Mesenchymal stem cell (in vitro differentiated cells and primary cell): ENCODE data around the gene FHOD3.

Experiments
- DNase-seq: peaks from one replicate; pipeline ENCODE4 v3.0.0-alpha.2; 2013
- H2AFZ ChIP-seq: one replicate; pipeline ENCODE4 v1.6.1; 2013; ENCODE audit warnings: low read depth, mild to moderate bottlenecking, control low read depth, inconsistent platforms, low read length, moderate library complexity
- H2AK5ac ChIP-seq: 2 replicates; pipeline ENCODE4 v1.6.1; 2013; ENCODE audit warnings: low read length, moderate library complexity, mild to moderate bottlenecking, inconsistent platforms; ENCODE audit not compliant: severe bottlenecking
- H2BK120ac ChIP-seq: one replicate; pipeline ENCODE4 v1.6.1; 2013; ENCODE audit warnings: low read depth, mild to moderate bottlenecking, inconsistent platforms, low read length, moderate library complexity
- H2BK12ac ChIP-seq, 2 experiments: one replicate each; pipeline ENCODE4 v1.6.1; 2013; ENCODE audit warnings: inconsistent platforms in 2 of 2, low read length in 2 of 2, mild to moderate bottlenecking in 2 of 2, moderate library complexity in 2 of 2, control low read depth in 1 of 2
- H2BK15ac ChIP-seq: one replicate; pipeline ENCODE4 v1.6.1; 2013; ENCODE audit warnings: mild to moderate bottlenecking, low read depth, inconsistent platforms; ENCODE audit not compliant: poor library complexity, severe bottlenecking
- H2BK5ac ChIP-seq: 2 replicates; pipeline ENCODE4 v1.6.1; 2013; ENCODE audit warnings: low read depth, mild to moderate bottlenecking, low read length, control low read depth, inconsistent platforms; ENCODE audit not compliant: poor library complexity, severe bottlenecking
- H3K14ac ChIP-seq, 2 experiments: one replicate each; pipeline ENCODE4 v1.6.1; 2013; ENCODE audit warnings: inconsistent platforms in 2 of 2, low read length in 2 of 2, control low read depth in 1 of 2, mild to moderate bottlenecking in 1 of 2, moderate library complexity in 1 of 2
- H3K18ac ChIP-seq, 2 experiments: one replicate each; pipeline ENCODE4 v1.6.1; 2013; ENCODE audit warnings: inconsistent platforms in 2 of 2, low read length in 2 of 2, control low read depth in 1 of 2, low read depth in 1 of 2, mild to moderate bottlenecking in 1 of 2
- H3K23ac ChIP-seq, 2 experiments: one replicate each; pipeline ENCODE4 v1.6.1; 2013; ENCODE audit warnings: inconsistent platforms in 2 of 2, low read length in 2 of 2, mild to moderate bottlenecking in 2 of 2, moderate library complexity in 2 of 2, control low read depth in 1 of 2
- H3K27ac ChIP-seq: 2 replicates; pipeline ENCODE4 v1.5.1; 2013; ENCODE audit warnings: mild to moderate bottlenecking, moderate library complexity, low read length, control low read depth, inconsistent platforms; ENCODE audit not compliant: poor library complexity, severe bottlenecking
- H3K27me3 ChIP-seq, 2 experiments: 2 replicates each; pipeline versions ENCODE4 v1.6.1 to v1.7.0; 2013; ENCODE audit warnings: low read length in 2 of 2, mild to moderate bottlenecking in 2 of 2, moderate library complexity in 2 of 2, control low read depth in 1 of 2, inconsistent platforms in 1 of 2; ENCODE audit not compliant: control insufficient read depth in 1 of 2, insufficient read depth in 1 of 2
- H3K36me3 ChIP-seq, 2 experiments: 2 replicates each; pipeline versions ENCODE4 v1.6.1 to v1.7.0; 2013; ENCODE audit warnings: low read length in 2 of 2, control low read depth in 1 of 2, inconsistent platforms in 1 of 2, low read depth in 1 of 2, mild to moderate bottlenecking in 1 of 2; ENCODE audit not compliant: insufficient read depth in 2 of 2, control insufficient read depth in 1 of 2
- H3K4ac ChIP-seq, 2 experiments: one replicate each; pipeline ENCODE4 v1.6.1; 2013; ENCODE audit warnings: inconsistent platforms in 2 of 2, low read length in 2 of 2, mild to moderate bottlenecking in 2 of 2, moderate library complexity in 2 of 2, control low read depth in 1 of 2, low read depth in 1 of 2
- H3K4me1 ChIP-seq: 2 replicates; pipeline ENCODE4 v1.6.1; 2013; ENCODE audit warnings: low read depth, low read length, control low read depth; ENCODE audit not compliant: control insufficient read depth, insufficient read depth
- H3K4me2 ChIP-seq: 2 replicates; pipeline ENCODE4 v1.6.1; 2013; ENCODE audit warnings: low read length, mild to moderate bottlenecking, inconsistent platforms; ENCODE audit not compliant: poor library complexity, severe bottlenecking
- H3K4me3 ChIP-seq, 2 experiments: 2 replicates each; pipeline versions ENCODE4 v1.5.1 to v1.7.0; 2013; ENCODE audit warnings: low read length in 2 of 2, mild to moderate bottlenecking in 2 of 2, control low read depth in 1 of 2, low read depth in 1 of 2; ENCODE audit not compliant: insufficient read depth in 1 of 2
- H3K79me1 ChIP-seq: replicated peaks from 2 replicates; pipeline ENCODE4 v1.6.1; 2013; ENCODE audit warnings: mild to moderate bottlenecking, control low read depth, low read length, inconsistent platforms; ENCODE audit not compliant: poor library complexity, severe bottlenecking
- H3K9ac ChIP-seq: 2 replicates; pipeline ENCODE4 v1.7.0; 2013; ENCODE audit warnings: mild to moderate bottlenecking, low read length, moderate library complexity
- H3K9me3 ChIP-seq: 2 replicates; pipeline ENCODE4 v1.7.0; 2013; ENCODE audit warnings: mild to moderate bottlenecking, low read length; ENCODE audit not compliant: control insufficient read depth
- H4K8ac ChIP-seq: one replicate; pipeline ENCODE4 v1.6.1; 2013; ENCODE audit warnings: inconsistent platforms, mild to moderate bottlenecking, low read length, moderate library complexity
- H4K91ac ChIP-seq: one replicate; pipeline ENCODE4 v1.6.1; 2013; ENCODE audit warnings: mild to moderate bottlenecking, low read length, inconsistent platforms
- WGBS: methylation state at CpG from one replicate; pipeline ENCODE4 v1.1.7; 2013; ENCODE audit warnings: mixed read lengths; 5-methylcytosine and 5-hydroxymethylcytosine counted together

The FHOD3 gene

DNA sequence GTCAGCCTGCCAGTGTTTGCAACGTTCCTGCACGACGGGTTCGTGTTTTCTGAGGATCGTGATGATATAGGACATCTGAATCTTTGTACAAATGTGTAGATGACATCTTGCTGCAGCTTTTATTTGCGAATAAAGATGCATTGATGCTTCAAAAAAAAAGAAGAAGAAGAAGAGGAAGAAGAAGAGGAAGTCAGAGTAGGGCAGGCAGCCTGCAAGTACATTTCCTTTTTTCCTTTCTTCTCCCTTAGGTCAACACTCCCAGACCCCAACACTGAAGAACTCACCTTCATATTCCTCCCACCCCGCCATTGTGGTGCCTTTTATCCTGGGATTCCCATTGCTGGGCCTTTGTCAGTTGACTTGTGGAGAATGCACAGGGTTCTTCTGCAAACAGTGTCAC lies 91.5 kb downstream of the FHOD3 start:
- Histone ChIP-seq H3K4ac (no peak overlapping the region), H2AK5ac (no peak overlapping the region), H4K91ac (no peak overlapping the region), H3K14ac (no peak overlapping the region), H4K8ac (no peak overlapping the region), H2BK120ac (no peak overlapping the region), H2BK15ac (no peak overlapping the region), H3K4me1 (peaks cover 17% of the 10 kb centered on the region), H3K79me1 (peaks cover 44% of the 10 kb centered on the region), H3K27me3 (no peaks in the 10 kb centered on the region), H2BK5ac (no peak overlapping the region), H3K23ac (peak overlapping the region in 1 of 2 experiments; percentile 9), H3K9me3 (no peaks in the 10 kb centered on the region), H2BK12ac (no peak overlapping the region), H3K18ac (no peak overlapping the region), H3K36me3 (no peaks in the 10 kb centered on the region), H2AFZ (no peak overlapping the region), H3K4me2 (no peak overlapping the region), H3K27ac (no peak overlapping the region), H3K4me3 (no peak overlapping the region), H3K9ac (no peak overlapping the region)
- DNase-seq: no peak
- WGBS: 74% methylated on average over 7 of the region's 7 CpGs

- WGBS: 65% methylated on average over 5 of the region's 5 CpGs
- H2BK120ac ChIP-seq: no peak overlapping the region
- no peak overlapping the region for H3K27ac ChIP-seq
- H2AK5ac ChIP-seq: no peak overlapping the region
- H4K8ac ChIP-seq: no peak overlapping the region
- H3K9ac ChIP-seq: no peak overlapping the region
- H3K4me3 ChIP-seq: no peak overlapping the region
- H3K4me1 ChIP-seq: peaks cover 17% of the 10 kb centered on the region
- no peaks in the 10 kb centered on the region for H3K36me3 ChIP-seq
- H3K23ac ChIP-seq: no peak overlapping the region
- no peak overlapping the region for H3K4ac ChIP-seq
- peaks cover 42% of the 10 kb centered on the region for H3K79me1 ChIP-seq
- H3K27me3 ChIP-seq: no peaks in the 10 kb centered on the region
- no peak overlapping the region for H4K91ac ChIP-seq
- no peaks in the 10 kb centered on the region for H3K9me3 ChIP-seq
- H3K18ac ChIP-seq: no peak overlapping the region
- no peak overlapping the region for H3K14ac ChIP-seq
- DNase-seq: no peak
- H2AFZ ChIP-seq: no peak overlapping the region
- no peak overlapping the region for H2BK5ac ChIP-seq
- no peak overlapping the region for H3K4me2 ChIP-seq
- H2BK12ac ChIP-seq: no peak overlapping the region
- no peak overlapping the region for H2BK15ac ChIP-seq
Measured at GRCh38 chr18:36389811-36390581, 92.5 kb downstream of the FHOD3 start.

DNA sequence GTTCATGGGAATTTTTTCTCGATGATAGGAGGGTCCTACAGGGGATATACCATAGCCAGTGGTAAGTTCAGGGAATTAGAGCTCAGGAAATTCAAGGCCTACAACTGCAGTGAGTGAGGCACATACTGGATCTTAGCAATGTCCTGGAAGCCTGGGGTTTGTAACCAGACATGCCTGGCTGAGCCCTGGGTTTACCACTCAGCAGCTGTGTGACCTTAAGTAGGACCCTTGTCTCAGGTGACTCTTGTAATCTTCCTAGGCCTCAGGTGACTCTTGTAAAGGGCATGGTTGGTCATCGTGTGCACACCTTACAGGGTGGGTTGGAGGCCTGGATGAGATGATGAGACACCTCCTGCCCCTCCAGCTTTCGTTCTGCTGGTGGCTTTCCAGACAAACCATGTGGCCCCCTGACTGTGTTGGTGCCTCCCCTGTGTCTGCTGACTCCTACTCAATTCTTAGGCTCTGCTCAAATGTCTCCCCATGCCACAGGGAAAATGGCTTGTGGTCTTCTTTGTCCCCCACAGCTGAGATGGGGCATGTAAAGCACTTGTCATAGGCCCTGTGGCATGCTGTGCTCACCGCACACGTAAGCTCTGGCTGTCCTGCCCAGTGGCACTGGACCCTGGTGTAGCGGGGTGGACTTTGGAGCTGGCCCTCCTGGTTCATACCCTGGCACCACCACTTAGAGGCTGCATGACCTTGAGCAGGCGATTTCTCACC lies 94.1 kb downstream of the FHOD3 start:
- Histone ChIP-seq H2BK15ac (no peak overlapping the region), H3K23ac (no peak overlapping the region), H3K4me2 (no peak overlapping the region), H2AFZ (no peak overlapping the region), H3K79me1 (peaks cover 39% of the 10 kb centered on the region), H3K4ac (no peak overlapping the region), H3K9ac (no peak overlapping the region), H4K91ac (no peak overlapping the region), H2BK5ac (no peak overlapping the region), H3K4me3 (no peak overlapping the region), H3K36me3 (no peaks in the 10 kb centered on the region), H3K4me1 (peaks cover 11% of the 10 kb centered on the region), H3K14ac (peak overlapping the region in 1 of 2 experiments; percentile 31), H2BK12ac (no peak overlapping the region), H2BK120ac (no peak overlapping the region), H3K27me3 (no peaks in the 10 kb centered on the region), H3K27ac (no peak overlapping the region), H3K9me3 (peaks cover 10% of the 10 kb centered on the region), H4K8ac (no peak overlapping the region), H2AK5ac (no peak overlapping the region), H3K18ac (no peak overlapping the region)
- DNase-seq: no peak
- 83% methylated on average over 6 of the region's 7 CpGs for WGBS

DNA sequence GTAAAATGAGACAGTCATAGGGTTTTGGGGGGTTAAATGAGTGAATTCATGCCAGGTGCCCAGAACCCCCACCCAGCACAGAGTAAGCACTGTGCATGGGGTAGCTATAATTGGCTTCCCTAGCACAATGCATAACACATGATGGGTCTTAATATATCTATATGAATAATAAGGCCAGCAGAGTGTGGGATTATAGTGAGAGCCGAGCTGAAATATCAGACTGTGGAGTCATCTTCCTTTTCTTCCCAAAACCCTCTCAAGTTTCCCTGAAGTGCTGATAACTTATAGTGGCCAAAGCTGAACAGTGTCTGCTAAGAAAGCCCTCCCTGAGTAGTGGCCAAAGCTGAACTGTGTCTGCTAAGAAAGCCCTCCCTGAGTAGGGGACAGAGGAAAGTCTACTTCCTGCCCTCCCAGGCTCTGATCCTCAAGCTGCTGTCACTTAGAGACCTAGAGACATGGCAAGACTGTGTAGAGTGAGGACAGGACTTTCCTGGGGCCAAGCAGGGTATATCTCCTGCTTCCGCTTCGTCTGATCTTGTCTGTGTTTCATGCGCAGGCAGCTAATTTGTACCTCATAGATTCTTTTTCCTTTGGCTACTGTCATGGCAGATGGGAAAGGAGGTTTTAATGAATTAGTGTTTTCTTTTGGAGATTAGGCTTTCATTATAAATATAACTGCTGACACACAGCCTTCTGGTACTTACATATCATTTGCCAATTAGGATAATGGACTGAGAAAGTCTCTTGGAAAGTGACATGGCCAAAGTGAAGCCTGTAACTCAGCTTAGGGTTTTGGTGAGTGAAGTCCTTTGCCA lies 94.9 kb downstream of the FHOD3 start:
- H2BK12ac ChIP-seq: no peak overlapping the region
- no peaks in the 10 kb centered on the region for H3K27me3 ChIP-seq
- H3K14ac ChIP-seq: no peak overlapping the region
- peaks cover 10% of the 10 kb centered on the region for H3K9me3 ChIP-seq
- H3K4me2 ChIP-seq: no peak overlapping the region
- H3K79me1 ChIP-seq: peaks cover 39% of the 10 kb centered on the region
- H3K23ac ChIP-seq: no peak overlapping the region
- no peak overlapping the region for H4K91ac ChIP-seq
- DNase-seq: no peak
- 75% methylated on average over 2 of the region's 4 CpGs for WGBS
- no peak overlapping the region for H3K9ac ChIP-seq
- no peak overlapping the region for H2AK5ac ChIP-seq
- no peak overlapping the region for H3K18ac ChIP-seq
- H3K36me3 ChIP-seq: no peaks in the 10 kb centered on the region
- H4K8ac ChIP-seq: no peak overlapping the region
- no peak overlapping the region for H2AFZ ChIP-seq
- H2BK5ac ChIP-seq: no peak overlapping the region
- no peak overlapping the region for H3K27ac ChIP-seq
- peaks cover 10% of the 10 kb centered on the region for H3K4me1 ChIP-seq
- H3K4ac ChIP-seq: no peak overlapping the region
- H2BK15ac ChIP-seq: no peak overlapping the region
- H3K4me3 ChIP-seq: no peak overlapping the region
- H2BK120ac ChIP-seq: no peak overlapping the region
